Stimulated activated CD8-positive, alpha-beta memory T cell treated with anti-CD3 and anti-CD28 coated beads, Interleukin-12 subunit alpha, Interleukin-12 subunit beta, amount 100 ng/mL, for 24 hours (primary cell): ENCODE results near the gene CAPS.

Source experiments
- DNase-seq: peaks from one replicate; pipeline ENCODE4 v3.0.0-alpha.2; 2020; ENCODE audit errors: extremely low read depth

CAPS gene

GRCh38 chr19:5933391-5934068 lies 19.5 kb downstream of the CAPS start:
- no peak for DNase-seq

DNA sequence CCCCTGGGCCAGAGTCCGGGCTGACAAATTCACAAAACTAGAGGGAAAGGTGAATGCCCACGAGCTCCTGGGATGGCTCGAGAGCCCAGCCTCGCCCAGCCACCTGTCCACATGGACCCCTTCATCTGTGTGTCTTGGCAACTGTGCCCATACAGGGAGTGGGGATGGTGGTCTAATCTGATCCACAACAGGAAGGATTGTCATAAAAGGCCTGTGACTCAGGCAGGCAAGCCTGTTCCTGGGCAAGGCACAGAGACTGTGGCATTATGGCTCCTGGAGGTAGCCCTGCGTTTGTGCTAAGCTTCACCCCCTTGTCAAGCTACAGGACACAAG lies 20.0 kb downstream of the CAPS start:
- DNase-seq = no peak

DNA sequence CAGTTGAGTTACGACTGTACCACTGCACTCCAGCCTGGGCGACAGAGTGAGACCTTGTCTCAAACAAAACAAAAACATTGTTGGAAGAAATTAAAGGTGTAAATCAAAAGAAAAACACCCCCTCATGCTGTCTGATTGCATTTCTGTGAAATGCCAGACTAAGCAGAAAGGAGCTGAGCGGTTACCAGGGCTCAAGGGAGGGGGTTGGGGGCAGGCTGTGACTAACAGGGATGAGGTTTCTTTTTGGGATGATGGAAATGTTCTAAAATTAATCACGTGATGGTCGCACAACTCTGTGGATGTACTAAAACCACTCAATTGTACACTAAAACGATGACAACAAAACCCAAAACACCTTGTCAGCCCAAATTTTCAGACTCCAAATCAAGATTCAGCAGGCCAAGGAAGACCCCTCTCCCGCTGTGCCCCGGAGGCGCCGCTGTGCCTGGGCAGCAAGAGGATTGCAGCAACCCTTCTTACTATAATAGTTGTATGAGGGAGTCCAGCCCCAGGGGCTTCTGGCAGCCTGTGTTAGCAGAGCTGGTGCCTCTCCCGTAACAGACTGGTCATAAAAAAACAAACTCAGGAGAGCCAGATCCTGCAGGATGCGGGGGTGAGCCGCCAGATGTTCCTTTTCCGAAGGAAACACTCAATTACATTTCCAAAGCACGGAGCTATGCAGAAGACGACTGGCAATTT lies 20.9 kb downstream of the CAPS start:
- no peak for DNase-seq

DNA sequence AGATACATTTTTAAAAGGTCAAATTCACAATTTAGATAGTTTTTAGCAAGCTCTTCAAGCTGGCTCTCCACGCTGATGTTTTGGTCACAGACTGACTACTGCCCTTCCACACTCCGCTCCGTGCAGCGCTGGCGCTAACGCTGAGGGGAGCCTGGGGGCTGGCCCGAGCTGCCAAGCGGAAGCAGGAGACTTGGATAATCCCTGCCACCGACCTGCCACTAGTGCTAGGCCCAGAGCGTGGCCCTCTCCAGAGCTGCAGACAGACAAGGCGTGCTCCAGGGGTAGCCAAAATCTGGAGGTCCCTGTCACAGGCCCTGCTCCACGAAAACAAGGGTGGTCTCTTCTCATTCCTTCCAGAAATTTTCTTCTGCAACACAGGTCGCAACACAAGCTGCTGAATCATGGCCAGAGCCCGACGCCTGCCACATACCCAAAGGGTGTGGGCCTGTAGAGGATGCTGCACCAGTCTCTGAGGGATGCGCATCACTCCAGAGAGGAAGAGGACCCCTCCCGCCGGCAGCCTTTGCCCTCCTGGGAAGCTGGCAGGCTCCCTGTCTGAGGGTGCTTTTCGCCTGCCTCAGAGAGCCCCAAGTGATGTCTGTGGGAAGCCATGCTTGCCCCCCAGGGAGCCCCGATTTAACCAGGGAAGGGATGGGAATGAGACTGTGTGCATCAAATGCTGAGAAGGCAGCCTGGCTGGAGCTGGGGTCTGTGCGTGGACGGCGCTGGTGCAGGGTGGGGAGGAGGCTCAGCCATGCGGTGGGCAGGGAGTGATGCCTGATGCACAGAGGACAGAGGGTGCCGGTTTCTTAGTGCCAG lies 21.6 kb downstream of the CAPS start:
- no peak for DNase-seq

DNA sequence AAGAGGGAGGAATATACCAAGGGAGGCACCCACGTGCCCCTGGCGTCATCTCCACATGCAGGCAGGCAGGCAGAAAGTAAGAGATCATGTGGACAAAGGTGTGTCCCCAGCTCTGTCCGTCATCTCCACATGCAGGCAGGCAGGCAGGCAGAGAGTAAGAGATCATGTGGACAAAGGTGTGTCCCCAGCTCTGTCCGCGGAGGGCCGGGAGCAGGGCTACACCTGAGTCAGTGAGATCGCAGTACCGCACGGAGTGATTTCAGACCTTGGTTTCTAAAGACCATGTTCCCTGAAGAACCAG lies 22.2 kb downstream of the CAPS start:
- DNase-seq = no peak

- DNase-seq = no peak
These were observed 23.5 kb downstream of the CAPS start for GRCh38 chr19:5937550-5937949.

DNA sequence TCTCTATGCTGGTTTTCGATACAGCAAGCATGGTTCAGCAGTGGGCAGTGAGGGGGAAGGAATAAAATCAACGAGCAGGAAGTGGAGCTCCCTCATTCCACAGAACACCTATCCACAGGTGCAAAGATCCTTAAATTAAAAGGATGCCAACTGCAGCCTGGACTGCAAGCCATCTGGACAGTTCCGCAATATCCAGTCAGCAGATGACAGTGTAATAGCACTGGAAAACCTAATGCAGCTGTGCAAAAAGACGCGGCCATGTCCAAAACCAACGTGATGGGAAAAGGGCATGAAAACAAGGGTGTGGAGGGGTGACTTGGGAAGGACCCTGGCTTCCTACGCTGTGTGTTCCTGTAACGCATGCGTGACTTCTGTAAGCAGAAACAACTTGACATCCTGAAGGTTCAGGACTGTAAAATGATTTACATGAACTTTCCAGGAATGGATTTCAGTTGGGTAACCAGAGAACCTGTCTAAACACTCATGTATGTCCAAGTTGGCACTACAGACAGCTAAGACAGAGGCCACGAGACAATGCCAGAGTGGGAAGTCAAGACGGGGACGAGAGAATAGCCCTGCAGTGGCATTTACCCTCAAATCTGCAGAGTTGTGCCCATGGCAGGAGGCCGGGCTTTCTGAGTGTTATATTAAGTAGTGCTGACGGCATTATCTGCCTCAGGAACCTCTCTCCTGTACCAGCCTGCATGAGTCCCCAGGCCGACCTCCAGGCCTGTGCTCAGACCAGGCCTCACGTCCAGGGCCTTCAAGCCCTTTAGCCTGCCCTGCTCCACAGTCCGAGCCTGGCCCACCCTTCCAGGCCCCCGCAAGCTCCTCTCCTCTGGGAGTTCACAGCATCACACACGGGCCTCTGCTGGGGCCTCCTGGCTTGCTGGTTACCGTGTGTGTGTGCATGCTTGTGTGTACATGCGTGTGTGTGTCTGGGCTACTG lies 26.5 kb downstream of the CAPS start:
- DNase-seq = no peak

- DNase-seq = no peak
These were observed 27.6 kb downstream of the CAPS start for GRCh38 chr19:5941673-5942072.

DNA sequence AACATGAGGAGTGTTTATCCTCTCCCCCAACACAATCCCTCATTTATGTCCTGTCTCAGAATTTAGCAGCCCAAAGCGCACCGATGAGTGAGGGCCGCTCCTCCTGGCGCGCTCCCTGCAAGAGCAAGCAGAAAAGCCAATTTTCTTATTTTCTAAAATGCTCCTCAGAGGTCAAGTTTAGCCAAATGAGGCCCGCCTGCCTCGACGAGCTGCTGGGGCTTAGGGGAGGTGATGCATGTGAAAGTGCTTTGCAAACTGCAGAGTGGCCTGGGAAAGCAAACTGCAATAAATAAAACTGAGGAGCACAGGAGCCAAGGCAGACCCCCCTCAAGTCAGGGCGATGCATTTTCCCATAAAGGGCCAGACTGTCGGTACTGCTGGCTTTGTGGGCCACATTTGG lies 29.0 kb downstream of the CAPS start:
- DNase-seq = no peak

DNA sequence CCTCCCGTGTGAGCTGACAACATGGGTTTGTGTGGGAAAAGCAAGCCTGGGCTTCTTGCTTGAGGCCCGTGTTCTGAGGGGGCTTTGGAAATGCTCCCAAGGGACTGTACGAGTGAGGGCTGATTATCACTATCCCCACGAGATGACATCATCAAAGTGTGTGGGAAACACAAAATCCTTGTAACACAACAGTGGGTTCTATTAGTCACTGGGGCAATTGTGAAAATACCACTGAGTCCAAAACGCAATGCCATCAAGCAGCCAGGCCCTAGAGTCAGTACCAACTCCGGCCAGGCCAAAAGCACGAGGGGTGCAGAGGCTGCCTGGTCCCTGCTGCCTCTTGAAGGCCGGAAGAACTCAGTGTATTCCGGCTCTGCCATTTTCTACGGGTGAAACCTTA lies 29.6 kb downstream of the CAPS start:
- no peak for DNase-seq

DNA sequence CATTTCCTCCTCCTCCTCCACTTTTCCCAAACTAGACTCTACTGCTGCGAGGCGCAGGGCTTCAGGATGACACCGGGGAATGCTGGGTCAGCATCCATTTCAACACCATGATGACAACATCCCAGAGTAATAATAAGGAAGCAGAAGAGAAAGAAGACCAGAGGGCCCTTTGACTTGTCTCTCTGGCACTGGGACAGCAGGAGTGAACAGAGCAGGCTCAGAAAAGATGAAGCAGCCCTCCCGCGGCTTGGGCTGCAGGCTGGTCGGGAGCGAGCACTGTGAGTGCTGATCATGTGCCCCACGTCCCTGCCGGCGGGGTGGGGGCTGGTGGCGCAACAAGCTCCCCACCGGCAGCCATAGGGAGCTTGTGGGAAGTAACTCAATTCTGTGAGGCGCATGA lies 33.4 kb downstream of the CAPS start:
- DNase-seq = no peak

DNA sequence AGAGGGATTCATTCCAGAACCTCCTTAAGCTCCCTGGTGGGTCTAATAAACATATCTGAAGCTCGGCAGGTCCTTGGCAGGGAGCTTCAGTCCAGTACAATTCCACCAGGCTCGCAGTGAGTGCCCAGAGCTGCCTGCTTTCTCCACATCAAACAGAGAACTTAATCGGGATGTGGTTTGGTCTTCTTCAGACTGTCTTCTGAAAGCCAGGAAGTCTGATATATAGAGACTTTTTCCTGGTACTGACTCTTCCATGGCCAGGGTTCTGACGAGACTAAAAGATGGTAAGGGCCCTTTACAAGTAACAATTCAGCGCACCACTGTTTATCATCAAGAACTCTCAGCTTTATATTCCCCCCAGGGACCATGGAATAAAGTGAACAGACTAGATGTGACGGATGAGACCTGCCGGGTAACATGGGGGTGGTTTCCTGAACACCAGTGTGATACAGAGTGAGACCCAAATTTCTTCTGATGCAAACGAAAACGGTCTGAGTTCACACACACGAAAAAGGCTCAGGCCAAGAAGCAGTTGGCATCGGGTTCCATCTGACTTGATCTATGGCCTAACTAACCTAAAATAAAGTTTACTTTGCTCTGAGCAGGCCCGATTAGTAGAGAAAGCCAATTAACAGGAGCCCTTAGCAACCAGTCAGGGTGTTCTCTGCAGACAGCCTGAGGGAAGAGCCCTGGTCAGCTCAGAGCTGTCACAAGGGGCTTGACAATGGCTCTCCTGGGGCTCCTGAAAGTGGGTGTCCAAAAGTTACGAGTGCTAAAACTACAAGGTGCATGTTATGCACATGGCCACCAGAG lies 34.9 kb downstream of the CAPS start:
- no peak for DNase-seq

DNA sequence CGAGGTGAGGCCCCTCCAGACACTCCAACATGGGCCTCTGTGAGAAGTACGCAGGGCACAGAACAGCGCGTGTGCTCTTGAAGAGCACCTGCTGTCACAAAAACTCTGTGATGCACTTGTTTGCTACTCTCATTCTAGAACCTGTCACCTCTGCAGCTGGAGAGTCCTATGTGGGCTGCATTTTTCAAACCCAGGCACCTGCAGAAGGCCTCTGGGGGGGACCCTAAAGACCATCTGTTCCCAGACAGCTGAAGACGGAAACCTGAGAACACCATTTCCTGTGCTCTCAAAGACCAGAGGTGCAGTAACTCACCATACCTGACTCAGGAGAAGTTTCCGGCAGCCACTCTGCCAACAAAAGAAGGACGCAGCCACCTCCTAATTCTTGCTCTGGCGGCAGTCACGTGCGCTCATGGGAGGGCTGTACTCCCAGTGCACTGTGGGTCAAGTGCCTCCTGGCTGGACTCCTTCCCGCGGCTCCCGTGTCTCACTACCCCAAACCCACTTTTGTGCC lies 35.8 kb downstream of the CAPS start:
- DNase-seq = no peak

DNA sequence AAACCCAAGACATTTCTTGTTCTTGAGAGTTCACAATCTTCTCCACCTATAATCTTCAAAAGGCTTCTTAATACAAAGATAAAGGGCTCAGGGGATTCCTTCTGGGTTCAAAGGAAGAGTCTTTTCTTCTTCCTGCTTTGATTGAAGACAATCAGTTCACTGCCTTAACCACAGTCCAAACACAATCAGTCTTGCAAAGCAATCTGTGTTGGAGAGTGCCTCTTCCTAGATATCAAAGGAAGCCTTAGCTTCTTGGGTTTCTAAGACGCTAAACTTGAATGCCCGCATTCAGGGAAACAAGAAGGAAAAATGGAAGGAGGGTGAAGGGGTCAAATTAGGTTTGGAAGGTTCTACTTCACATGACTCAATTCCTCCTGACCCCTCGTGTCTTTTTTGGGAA lies 36.7 kb downstream of the CAPS start:
- DNase-seq = no peak

DNA sequence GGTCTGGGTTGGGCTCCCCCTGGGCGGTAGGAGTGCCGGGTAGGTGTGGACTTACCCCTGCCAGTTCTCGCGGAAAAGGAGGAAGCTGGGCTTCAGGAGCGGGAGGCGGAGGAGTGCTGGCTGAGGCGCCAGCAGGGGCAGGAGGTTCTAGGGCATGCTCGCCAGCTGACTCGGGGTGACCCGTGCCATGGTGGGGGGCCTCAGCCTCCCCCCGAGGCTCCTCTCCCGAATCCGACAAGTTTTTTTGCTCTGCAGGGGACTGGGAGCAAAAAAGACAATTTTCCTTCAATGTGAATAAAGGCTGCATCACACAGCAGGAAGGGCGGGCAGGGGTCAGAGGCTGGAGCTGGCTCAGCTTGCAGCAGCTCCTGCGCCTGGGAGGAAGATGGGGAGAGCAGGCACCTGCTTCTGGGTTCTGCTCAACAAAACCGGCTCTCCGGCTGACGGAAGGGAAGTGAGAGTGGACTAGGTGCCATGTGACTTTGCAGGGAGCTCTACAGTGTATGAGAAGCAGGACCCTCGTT lies 37.3 kb downstream of the CAPS start:
- DNase-seq = no peak

- no peak for DNase-seq
These were observed 38.4 kb downstream of the CAPS start for GRCh38 chr19:5952193-5953029.

DNA sequence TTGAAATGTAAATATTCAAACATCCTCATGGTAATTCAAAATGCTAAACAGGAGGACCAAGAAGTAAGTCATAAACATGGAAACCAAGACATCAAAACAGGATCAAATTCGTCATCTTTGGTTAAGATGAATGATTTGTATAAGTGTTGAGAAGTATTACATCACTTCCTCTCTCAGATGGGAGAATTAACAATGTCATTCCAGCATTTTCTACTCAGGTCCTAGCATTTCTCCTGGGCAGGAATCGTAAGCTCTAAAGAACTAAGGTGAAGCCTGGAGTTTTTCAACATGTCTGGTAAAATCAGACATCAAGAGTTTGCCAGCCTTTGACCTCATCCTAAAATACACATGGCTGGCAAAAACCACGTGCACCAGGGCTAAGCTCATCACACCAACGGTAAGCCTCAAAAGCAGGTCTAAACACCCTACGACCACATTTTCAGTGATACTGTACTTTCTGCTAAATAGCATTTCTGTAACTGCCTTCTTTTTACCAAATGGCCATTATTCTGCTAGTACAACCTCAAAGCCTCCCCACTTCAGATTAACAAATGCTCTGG lies 39.1 kb downstream of the CAPS start:
- no peak for DNase-seq

DNA sequence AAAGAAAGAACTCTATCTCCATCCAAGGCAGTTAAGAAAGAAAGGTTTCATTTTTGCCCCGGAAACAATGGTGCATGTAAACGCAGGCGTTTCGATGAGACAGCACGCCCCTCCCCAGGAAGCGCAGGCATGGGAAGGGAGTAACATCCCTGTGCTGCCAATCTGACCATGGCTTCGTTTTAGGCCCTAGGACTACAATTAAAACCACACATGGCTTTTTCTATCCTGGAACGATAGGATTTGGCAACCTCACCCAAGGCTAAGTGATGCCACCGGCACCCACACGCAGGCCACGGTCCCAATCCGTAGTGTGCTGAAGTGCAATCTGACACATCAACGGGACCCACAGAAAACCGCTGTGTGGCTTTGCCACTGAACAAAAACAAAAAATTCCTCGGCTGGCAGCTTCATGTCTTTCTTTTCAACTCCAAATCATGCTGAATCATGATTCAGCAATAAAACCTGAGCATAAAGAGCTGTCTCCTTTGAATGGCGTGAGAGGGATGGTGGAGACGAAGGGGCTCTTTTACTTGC lies 39.7 kb downstream of the CAPS start:
- DNase-seq = no peak

- no peak for DNase-seq
These were observed 40.2 kb downstream of the CAPS start for GRCh38 chr19:5954293-5954692.
